Fibroblast of the aortic adventitia (primary cell): Measurements from ENCODE around the gene TTYH3. TPM values are rescaled to one million over a fixed set of nuclear protein-coding genes. Genes with fewer than 3 reads are reported as not detected.
"Not testable (repeated sequence)": the region's sequence is repeated elsewhere in the genome, so short reads cannot be mapped to it uniquely, and the experiment has no call there.

Experiments used
- DNase-seq: peaks from one replicate; pipeline ENCODE4 v3.0.0-alpha.2; 2010; ENCODE audit warnings: low read depth
- H3K4me3 ChIP-seq: 2 replicates; pipeline ENCODE4 v1.5.1; 2011; ENCODE audit warnings: low read depth, mild to moderate bottlenecking, control low read depth, low read length, moderate library complexity
- total RNA-seq: library from RNA; depleted of rRNA; stranded (reverse); fragments of >200 nt; gene quantifications from 2 replicates; pipeline ENCODE4 v1.2.3, GENCODE V29; 2012; ENCODE audit warnings: low replicate concordance
- TF ChIP-seq, protein P1 (sequence below): IDR thresholded peaks from 2 replicates; pipeline ENCODE4 v1.5.1; 2011; ENCODE audit warnings: mild to moderate bottlenecking, low read length, control low read depth, inconsistent platforms; ENCODE audit not compliant: insufficient read depth

Gene TTYH3
- total RNA-seq, 1 donor, result 27.9 TPM

DNA sequence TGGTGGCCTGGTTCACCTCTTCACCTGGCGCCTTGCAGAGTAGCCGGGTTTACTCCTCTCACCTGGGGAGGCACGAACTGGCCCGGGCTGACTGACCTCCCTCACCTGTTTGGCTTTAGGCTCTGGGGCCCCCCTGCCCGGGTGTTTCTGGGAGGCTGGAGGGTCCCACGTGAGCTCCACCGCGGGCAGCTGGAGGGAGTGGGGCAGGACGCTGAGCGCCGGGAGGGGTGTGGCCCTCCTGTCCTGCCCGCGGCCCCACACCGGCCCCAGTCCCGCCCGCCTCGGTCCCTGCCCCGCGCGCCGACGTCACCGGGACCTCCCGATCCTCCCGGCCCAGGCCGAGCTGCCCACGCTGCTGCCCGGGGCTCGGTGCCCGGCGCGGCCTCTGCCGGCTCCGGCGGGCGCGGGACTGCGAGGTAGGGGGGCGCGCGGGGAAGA, 56.1 kb downstream of the TTYH3 start, which contains the start of gene AMZ1:
TSS of gene AMZ1 (plus strand) at position 322 of the 438 bp plus-strand sequence. CDS start 12,250 bp downstream, outside the sequence.
- no peak for DNase-seq
- TF ChIP-seq, protein P1, sequence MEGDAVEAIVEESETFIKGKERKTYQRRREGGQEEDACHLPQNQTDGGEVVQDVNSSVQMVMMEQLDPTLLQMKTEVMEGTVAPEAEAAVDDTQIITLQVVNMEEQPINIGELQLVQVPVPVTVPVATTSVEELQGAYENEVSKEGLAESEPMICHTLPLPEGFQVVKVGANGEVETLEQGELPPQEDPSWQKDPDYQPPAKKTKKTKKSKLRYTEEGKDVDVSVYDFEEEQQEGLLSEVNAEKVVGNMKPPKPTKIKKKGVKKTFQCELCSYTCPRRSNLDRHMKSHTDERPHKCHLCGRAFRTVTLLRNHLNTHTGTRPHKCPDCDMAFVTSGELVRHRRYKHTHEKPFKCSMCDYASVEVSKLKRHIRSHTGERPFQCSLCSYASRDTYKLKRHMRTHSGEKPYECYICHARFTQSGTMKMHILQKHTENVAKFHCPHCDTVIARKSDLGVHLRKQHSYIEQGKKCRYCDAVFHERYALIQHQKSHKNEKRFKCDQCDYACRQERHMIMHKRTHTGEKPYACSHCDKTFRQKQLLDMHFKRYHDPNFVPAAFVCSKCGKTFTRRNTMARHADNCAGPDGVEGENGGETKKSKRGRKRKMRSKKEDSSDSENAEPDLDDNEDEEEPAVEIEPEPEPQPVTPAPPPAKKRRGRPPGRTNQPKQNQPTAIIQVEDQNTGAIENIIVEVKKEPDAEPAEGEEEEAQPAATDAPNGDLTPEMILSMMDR, result no peak
- peak within 1 kb of the TSS; percentile 28 for H3K4me3 ChIP-seq

DNA sequence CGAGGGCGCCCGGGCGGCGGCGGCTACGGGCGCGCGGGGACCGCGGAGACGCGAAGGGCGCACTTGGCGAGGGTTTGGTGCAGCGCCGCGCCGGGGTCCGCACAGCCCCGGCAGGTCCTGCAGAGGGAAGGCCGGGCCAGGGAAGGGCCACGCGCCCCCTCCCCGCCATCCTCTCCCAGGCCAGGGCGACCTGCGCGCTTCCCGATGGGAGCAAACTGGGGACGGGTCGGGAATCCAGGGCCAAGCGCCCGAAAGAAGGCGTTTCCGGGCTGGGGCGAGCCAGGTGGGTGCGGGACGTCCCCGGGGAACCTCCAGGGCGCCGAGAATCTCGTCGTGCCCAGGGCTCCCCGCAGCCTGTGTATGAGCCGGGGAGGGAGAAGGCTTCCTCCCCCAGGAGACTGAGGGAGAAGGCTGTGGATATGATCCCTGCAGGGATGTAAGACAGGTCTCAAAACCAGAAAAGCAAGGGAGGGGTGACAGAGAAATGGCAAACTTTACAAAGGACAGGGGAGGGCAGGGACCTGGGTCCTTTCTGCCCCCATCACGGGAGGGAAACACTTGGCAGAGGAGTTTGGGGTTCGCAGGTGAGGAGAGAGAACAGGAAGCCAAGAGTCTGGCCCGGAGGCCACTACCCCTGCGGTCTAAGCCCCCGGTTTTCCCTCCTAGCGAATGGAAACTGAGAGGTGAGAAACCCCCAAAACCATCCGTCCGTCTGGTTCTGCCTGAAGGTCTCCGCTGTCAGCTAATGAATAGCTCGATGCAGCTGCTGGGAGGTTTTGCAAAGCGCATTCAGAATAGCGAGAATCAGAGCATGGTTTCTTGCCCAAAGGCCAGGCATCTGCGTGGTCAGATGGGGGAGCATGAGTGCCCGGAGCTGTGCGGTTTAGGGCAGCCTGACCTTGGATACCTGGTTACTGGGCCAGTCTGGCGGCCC, 56.9 kb downstream of the TTYH3 start:
- TF ChIP-seq, protein P1, result no peak
- no peak for DNase-seq
- H3K4me3 ChIP-seq, result no peak overlapping the region

DNA sequence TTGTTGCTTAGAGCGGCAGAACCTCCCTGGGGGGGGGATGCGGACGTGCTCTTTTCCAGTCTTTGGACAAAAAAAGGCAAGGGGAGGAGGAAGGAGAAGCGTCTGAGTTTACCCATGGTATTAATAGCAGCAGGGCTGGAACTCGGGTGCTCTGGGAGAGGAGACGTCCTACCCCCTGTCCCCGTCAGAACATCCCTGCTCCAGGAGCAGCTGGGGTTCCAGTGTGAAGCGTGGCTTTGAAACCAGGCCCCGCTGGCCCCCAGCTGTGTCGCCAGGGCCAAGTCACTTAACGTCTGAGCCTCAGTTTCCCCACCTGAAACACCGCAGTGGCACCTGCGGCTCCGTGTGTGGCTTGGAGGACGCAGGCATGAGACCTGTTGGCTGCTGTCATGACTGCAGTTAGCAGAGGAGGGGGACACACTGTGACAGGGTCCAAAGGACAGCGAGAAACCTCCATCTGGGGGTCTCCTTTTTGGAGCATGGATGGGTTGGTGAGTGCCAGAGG, 57.6 kb downstream of the TTYH3 start:
- no peak for DNase-seq
- no peak overlapping the region for H3K4me3 ChIP-seq
- TF ChIP-seq, protein P1, result no peak

DNA sequence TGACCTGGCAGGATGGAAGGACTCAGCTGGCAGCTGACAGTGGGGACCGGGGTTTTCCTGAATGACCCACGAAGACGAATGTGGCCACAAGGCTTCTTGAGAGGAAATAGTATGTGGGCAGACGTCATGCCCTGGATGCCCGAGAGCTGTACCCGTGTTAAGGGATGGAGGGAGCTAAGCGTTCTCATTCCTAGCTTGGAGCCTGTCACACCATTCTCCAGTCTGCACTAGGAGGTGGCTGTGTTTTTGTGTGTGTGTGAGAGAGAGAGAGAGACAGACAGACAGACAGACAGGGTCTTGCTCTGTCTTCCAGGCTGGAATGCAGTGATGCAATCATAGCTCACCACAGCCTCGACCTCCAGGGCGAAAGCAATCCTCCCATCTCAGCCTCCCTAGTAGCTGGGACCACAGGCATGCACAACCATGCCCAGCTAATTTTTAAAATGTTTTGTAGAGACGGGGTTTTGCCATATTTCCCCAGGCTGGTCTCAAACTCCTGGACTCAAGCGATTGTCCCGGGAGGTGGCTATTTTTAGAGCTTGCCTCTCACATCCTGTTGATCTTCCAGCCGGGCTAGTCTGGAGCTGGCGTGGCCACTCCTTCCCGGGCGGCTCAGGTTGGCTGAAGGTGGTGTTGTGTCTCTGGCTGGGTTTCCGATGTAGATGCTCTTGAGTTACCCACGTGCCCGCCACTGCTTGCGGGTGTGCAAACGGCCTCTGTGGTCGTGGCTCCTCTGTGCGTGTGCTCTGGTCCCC, 58.3 kb downstream of the TTYH3 start:
- TF ChIP-seq, protein P1, result no peak
- peak; percentile 31 for DNase-seq
- no peak overlapping the region for H3K4me3 ChIP-seq

DNA sequence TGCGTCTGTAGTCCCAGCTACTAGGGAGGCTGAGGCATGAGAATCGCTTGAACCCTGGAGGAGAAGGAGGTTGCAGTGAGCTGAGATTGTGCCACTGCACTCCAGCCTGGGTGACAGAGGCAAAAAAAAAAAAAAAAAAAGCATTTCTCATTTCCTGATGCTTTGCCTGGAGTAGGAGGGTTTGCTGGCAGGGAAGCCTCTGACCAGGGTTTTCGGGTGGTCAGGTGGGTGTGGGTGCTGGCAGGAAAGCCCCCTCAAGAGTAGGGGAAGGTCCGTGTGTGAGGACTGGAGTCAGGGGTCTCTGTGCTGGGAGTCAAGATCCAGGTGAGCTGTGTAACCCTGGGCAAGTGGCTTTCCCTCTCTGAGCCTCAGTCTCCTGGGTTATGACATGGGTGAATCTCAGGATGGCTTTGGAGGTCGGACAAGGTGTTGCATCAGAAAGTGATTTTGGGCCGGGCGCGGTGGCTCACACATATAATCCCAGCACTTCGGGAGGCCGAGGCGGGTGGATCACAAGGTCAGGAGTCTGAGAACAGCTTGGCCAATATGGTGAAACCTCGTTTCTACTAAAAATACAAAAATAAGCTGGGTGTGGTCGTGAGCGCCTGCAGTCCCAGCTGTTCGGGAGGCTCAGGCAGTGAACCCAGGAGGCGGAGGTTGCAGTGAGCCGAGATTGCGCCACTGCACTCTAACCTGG, 59.4 kb downstream of the TTYH3 start:
- no peak for DNase-seq
- TF ChIP-seq, protein P1, result no peak
- H3K4me3 ChIP-seq, result no peak overlapping the region

DNA sequence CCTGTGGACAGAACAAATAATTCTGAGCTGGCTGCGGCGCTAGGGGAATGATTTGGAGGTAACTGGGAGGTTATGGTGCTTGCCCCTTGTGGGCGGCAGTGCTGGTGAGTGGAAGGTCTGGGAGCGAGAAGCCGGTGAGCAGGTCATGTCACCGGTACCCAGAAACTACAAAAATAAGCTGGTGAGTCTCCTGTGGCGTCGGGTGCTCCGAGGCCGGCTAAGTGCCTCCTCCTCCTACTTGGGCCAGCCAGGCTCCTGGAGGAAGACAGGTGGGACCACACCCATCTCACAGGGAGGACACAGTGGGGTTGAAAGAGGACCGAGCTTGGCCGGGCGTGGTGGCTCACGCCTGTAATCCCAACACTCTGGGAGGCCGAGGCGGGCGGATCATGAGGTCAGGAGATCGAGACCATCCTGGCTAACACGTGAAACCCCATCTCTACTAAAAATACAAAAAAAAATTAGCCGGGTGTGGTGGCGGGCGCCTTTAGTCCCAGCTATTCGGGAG, 60.2 kb downstream of the TTYH3 start:
- H3K4me3 ChIP-seq, DNase-seq: not testable (repeated sequence)
